Fibroblast of lung (primary cell): ENCODE results near the gene ICA1L. TPM values are rescaled to one million over a fixed set of nuclear protein-coding genes. Genes with fewer than 3 reads are reported as not detected.

ENCODE experiments used
- DNase-seq, 2 donors: peaks; one replicate each; pipeline versions ENCODE4 v3.0.0 to v3.0.0-alpha.2; 2010; ENCODE audit warnings: low read depth in 2 of 2
- H2AFZ ChIP-seq: 2 replicates; pipeline ENCODE4 v1.5.1; 2012; ENCODE audit warnings: low read length, control low read depth, inconsistent platforms
- H3K27ac ChIP-seq: 2 replicates; pipeline ENCODE4 v1.5.1; 2011; ENCODE audit warnings: low read length, control low read depth; ENCODE audit not compliant: insufficient read depth
- H3K27me3 ChIP-seq: 2 replicates; pipeline ENCODE4 v1.5.1; 2011; ENCODE audit warnings: mild to moderate bottlenecking, low read length; ENCODE audit not compliant: control insufficient read depth, insufficient read depth
- H3K36me3 ChIP-seq: 2 replicates; pipeline ENCODE4 v1.5.1; 2011; ENCODE audit warnings: low read length; ENCODE audit not compliant: control insufficient read depth, insufficient read depth
- H3K4me1 ChIP-seq: 2 replicates; pipeline ENCODE4 v1.5.1; 2011; ENCODE audit warnings: low read length; ENCODE audit not compliant: control insufficient read depth, insufficient read depth; ENCODE audit errors: extremely low read depth
- H3K4me2 ChIP-seq: 2 replicates; pipeline ENCODE4 v1.5.1; 2011; ENCODE audit warnings: low read length, control low read depth; ENCODE audit not compliant: insufficient read depth; ENCODE audit errors: extremely low read depth
- H3K4me3 ChIP-seq, 4 experiments: fragments of 200-600 bp in 1 of 4; sonication (generic) in 1 of 4; replicated peaks in 1 of 4; 2 replicates each; pipeline ENCODE4 v1.5.1; 2011 to 2016; ENCODE audit warnings: low read length in 4 of 4, low read depth in 3 of 4, mild to moderate bottlenecking in 3 of 4, control low read depth in 2 of 4, inconsistent platforms in 1 of 4, mixed read lengths in 1 of 4; ENCODE audit not compliant: insufficient read depth in 1 of 4; ENCODE audit errors: control extremely low read depth in 1 of 4
- H3K79me2 ChIP-seq: 2 replicates; pipeline ENCODE4 v1.5.1; 2012; ENCODE audit warnings: mild to moderate bottlenecking, low read length, inconsistent platforms; ENCODE audit not compliant: control insufficient read depth, insufficient read depth
- H3K9ac ChIP-seq: 2 replicates; pipeline ENCODE4 v1.5.1; 2011; ENCODE audit warnings: mild to moderate bottlenecking, low read length, control low read depth; ENCODE audit not compliant: insufficient read depth
- H3K9me3 ChIP-seq: 2 replicates; pipeline ENCODE4 v1.5.1; 2012; ENCODE audit warnings: low read depth, low read length; ENCODE audit not compliant: control insufficient read depth, insufficient read depth
- H4K20me1 ChIP-seq: 2 replicates; pipeline ENCODE4 v1.5.1; 2011; ENCODE audit warnings: low read length; ENCODE audit not compliant: control insufficient read depth, insufficient read depth; ENCODE audit errors: extremely low read depth
- EZH2 ChIP-seq: IDR thresholded peaks from 2 replicates; pipeline ENCODE4 v1.5.1; 2012; ENCODE audit warnings: low read length, control low read depth, mild to moderate bottlenecking; ENCODE audit errors: missing control alignments
- polyA plus RNA-seq, 2 donors: library from polyadenylated mRNA; depleted of rRNA in 1 of 2; stranded (reverse) in 1 of 2; unstranded in 1 of 2; fragments of >200 nt; gene quantifications; 2 replicates each; pipeline ENCODE4 v1.2.1, GENCODE V29; 2011 to 2012; ENCODE audit warnings: missing spikeins in 1 of 2
- total RNA-seq: library from RNA; depleted of rRNA; stranded (reverse); fragments of >200 nt; gene quantifications from 2 replicates; pipeline ENCODE4 v1.2.1, GENCODE V29; 2014
- TF ChIP-seq, protein P1 (sequence below), 2 donors: IDR thresholded peaks in 1 of 2; conservative IDR thresholded peaks in 1 of 2; 1 replicate in 1 of 2; 2 replicates in 1 of 2; pipeline ENCODE4 v1.5.1; 2011 to 2012; ENCODE audit warnings: low read length in 2 of 2, control low read depth in 1 of 2, inconsistent platforms in 1 of 2, low read depth in 1 of 2, mild to moderate bottlenecking in 1 of 2

The ICA1L gene
- total and polyA plus RNA-seq, 2 donors (not counting 1 experiment from before 2014, with no cell fraction given) = 3.1 to 4.6 TPM

- no peak for TF ChIP-seq EZH2
- TF ChIP-seq, protein P1, sequence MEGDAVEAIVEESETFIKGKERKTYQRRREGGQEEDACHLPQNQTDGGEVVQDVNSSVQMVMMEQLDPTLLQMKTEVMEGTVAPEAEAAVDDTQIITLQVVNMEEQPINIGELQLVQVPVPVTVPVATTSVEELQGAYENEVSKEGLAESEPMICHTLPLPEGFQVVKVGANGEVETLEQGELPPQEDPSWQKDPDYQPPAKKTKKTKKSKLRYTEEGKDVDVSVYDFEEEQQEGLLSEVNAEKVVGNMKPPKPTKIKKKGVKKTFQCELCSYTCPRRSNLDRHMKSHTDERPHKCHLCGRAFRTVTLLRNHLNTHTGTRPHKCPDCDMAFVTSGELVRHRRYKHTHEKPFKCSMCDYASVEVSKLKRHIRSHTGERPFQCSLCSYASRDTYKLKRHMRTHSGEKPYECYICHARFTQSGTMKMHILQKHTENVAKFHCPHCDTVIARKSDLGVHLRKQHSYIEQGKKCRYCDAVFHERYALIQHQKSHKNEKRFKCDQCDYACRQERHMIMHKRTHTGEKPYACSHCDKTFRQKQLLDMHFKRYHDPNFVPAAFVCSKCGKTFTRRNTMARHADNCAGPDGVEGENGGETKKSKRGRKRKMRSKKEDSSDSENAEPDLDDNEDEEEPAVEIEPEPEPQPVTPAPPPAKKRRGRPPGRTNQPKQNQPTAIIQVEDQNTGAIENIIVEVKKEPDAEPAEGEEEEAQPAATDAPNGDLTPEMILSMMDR (conservative IDR thresholded peaks at IDR 0.05 in 1 of 2, IDR thresholded peaks at IDR 0.05 in 1 of 2; ENCODE audit: low read depth in 1 of 2, low read length in 2 of 2) = no peak
- no peaks in the 10 kb centered on the region for H3K79me2 ChIP-seq
- no peaks in the 10 kb centered on the region for H3K27me3 ChIP-seq
- no peak overlapping the region for H3K4me3 ChIP-seq
- no peaks in the 10 kb centered on the region for H3K4me1 ChIP-seq
- H3K36me3 ChIP-seq = no peaks in the 10 kb centered on the region
- no peak overlapping the region for H3K9ac ChIP-seq
- no peak overlapping the region for H3K4me2 ChIP-seq
- H4K20me1 ChIP-seq = no peaks in the 10 kb centered on the region
- H3K9me3 ChIP-seq = no peaks in the 10 kb centered on the region
- H3K27ac ChIP-seq = no peak overlapping the region
- no peak for DNase-seq
- no peak overlapping the region for H2AFZ ChIP-seq
These were observed 6.1 kb upstream of the ICA1L start for GRCh38 chr2:202877699-202878098.

- Histone ChIP-seq H3K4me3 (peak overlapping the region; percentile 75 to 90 (median 88)), H4K20me1 (no peaks in the 10 kb centered on the region), H3K36me3 (no peaks in the 10 kb centered on the region), H3K4me1 (peaks cover 2% of the 10 kb centered on the region), H3K4me2 (peak overlapping the region; percentile 88), H3K79me2 (no peaks in the 10 kb centered on the region), H2AFZ (peak overlapping the region; percentile 94), H3K27ac (peak overlapping the region; percentile 74), H3K9me3 (no peaks in the 10 kb centered on the region), H3K27me3 (no peaks in the 10 kb centered on the region), H3K9ac (peak overlapping the region; percentile 76)
- TF ChIP-seq EZH2 = no peak
- TF ChIP-seq, protein P1 (conservative IDR thresholded peaks at IDR 0.05 in 1 of 2, IDR thresholded peaks at IDR 0.05 in 1 of 2; ENCODE audit: low read depth in 1 of 2, low read length in 2 of 2) = peak; percentile 9 to 57
- peak; percentile 46 to 49 for DNase-seq
These were observed 901 bp downstream of the ICA1L start for GRCh38 chr2:202870431-202871299.

DNA sequence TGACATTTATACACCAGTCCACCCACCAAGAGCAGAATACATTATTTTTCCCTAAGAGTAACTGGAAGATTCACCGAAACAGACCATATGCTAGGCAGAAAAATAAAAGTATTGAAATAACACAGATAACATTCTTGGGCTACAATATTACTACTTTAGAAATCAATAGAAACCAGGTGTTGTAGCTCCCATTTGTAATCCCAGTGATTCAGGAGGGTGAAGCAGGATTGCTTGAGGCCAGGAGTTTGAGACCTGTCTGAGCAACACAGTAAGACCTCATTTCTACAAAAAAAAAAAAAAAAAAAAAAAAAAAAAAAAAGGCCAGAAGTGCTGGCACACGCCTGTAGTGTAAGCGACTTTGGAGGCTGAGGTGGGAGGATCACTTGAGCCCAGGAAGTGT lies 9.6 kb downstream of the ICA1L start:
- Histone ChIP-seq H2AFZ (no peak overlapping the region), H3K9me3 (no peaks in the 10 kb centered on the region), H3K9ac (no peak overlapping the region), H3K27ac (no peak overlapping the region), H3K4me3 (no peak overlapping the region), H3K27me3 (no peaks in the 10 kb centered on the region), H3K79me2 (no peaks in the 10 kb centered on the region), H3K4me2 (no peak overlapping the region), H3K4me1 (no peaks in the 10 kb centered on the region), H3K36me3 (no peaks in the 10 kb centered on the region), H4K20me1 (no peaks in the 10 kb centered on the region)
- DNase-seq = no peak
- TF ChIP-seq, protein P1 (conservative IDR thresholded peaks at IDR 0.05 in 1 of 2, IDR thresholded peaks at IDR 0.05 in 1 of 2; ENCODE audit: low read depth in 1 of 2, low read length in 2 of 2) = no peak
- TF ChIP-seq EZH2 = no peak
